Measurements from ENCODE around the gene HBB.

The HBB gene

GRCh38 chr11:5226732-5227310, at the start of gene HBB:
TSS of gene HBB (minus strand) at chr11:5227071. CDS start at chr11:5227021, 50 bp downstream.
- H3K9me3 ChIP-seq, result no peaks in the 10 kb centered on the region
- H3K27ac ChIP-seq, result no peak within 1 kb of the TSS
- H3K9ac ChIP-seq, result no peak within 1 kb of the TSS
- no peak within 1 kb of the TSS for H3K4me2 ChIP-seq
- H3K4me3 ChIP-seq, result no peak within 1 kb of the TSS
- H3K36me3 ChIP-seq, result no peaks in the 10 kb centered on the region
- H3K4me1 ChIP-seq, result no peaks in the 10 kb centered on the region
- H3K27me3 ChIP-seq, result no peaks in the 10 kb centered on the region
- no peak for TF ChIP-seq Cebpa-rat (IDR thresholded peaks at IDR 0.05)
- no peaks in the 10 kb centered on the region for H4K20me1 ChIP-seq

DNA sequence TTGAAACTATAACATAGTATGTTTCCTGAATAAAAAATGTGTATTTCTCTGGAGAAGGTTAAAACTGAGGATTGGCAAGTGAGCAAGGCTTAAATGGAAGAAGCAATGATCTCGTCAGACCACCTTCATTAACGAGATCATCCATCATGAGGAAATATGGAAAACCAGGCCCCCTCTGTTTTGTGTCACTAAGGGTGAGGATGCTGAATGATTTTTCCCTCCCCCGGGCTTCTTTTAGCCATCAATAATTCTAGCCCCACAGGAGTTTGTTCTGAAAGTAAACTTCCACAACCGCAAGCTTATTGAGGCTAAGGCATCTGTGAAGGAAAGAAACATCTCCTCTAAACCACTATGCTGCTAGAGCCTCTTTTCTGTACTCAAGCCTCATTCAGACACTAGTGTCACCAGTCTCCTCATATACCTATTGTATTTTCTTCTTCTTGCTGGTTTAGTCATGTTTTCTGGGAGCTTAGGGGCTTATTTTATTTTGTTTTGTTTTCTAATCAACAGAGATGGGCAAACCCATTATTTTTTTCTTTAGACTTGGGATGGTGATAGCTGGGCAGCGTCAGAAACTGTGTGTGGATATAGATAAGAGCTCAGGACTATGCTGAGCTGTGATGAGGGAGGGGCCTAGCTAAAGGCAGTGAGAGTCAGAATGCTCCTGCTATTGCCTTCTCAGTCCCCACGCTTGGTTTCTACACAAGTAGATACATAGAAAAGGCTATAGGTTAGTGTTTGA, 48.7 kb upstream of the HBB start:
- TF ChIP-seq Cebpa-rat (IDR thresholded peaks at IDR 0.05), result no peak

GRCh38 chr11:5274395-5274794, 47.5 kb upstream of the HBB start:
- Histone ChIP-seq H4K20me1 (no peaks in the 10 kb centered on the region), H3K9ac (no peak overlapping the region), H3K27me3 (no peaks in the 10 kb centered on the region), H3K9me3 (no peaks in the 10 kb centered on the region), H3K36me3 (no peaks in the 10 kb centered on the region), H3K4me3 (no peak overlapping the region), H3K4me2 (no peak overlapping the region), H3K27ac (no peak overlapping the region), H3K4me1 (no peaks in the 10 kb centered on the region)
- TF ChIP-seq Cebpa-rat (IDR thresholded peaks at IDR 0.05), result no peak

More for the DNA sequence above, 48.7 kb upstream of the HBB start:
- Histone ChIP-seq H3K27ac (no peak overlapping the region), H3K9ac (no peak overlapping the region), H4K20me1 (no peaks in the 10 kb centered on the region), H3K4me3 (no peak overlapping the region), H3K27me3 (no peaks in the 10 kb centered on the region), H3K36me3 (no peaks in the 10 kb centered on the region), H3K4me1 (no peaks in the 10 kb centered on the region), H3K9me3 (no peaks in the 10 kb centered on the region), H3K4me2 (no peak overlapping the region)

- H3K4me1 ChIP-seq, result no peaks in the 10 kb centered on the region
- H4K20me1 ChIP-seq, result no peaks in the 10 kb centered on the region
- H3K27me3 ChIP-seq, result no peaks in the 10 kb centered on the region
- TF ChIP-seq Cebpa-rat (IDR thresholded peaks at IDR 0.05), result no peak
- no peak overlapping the region for H3K4me2 ChIP-seq
- no peak overlapping the region for H3K9ac ChIP-seq
- H3K9me3 ChIP-seq, result no peaks in the 10 kb centered on the region
- no peak overlapping the region for H3K4me3 ChIP-seq
- no peaks in the 10 kb centered on the region for H3K36me3 ChIP-seq
- no peak overlapping the region for H3K27ac ChIP-seq
Observed at GRCh38 chr11:5272395-5273017, 45.6 kb upstream of the HBB start.

DNA sequence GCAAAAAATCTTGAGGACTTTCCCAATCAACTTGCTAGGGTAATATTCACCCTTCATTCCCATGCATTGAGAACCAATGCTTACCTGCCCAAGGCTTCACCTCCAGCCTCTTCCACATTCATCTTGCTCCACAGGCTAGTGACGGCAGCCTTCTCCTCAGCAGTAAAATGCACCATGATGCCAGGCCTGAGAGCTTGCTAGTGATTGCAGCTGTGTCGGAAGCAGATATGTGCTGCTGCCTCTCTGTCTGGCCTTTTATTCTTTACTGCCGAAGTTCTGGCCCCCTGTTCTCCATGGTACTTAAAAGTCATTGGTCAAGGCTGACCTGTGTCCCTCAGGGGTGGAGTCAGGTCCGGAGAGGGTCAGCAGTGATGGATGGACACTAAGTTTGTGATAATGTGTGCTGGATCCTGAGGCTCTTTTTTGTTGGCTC, 42.9 kb upstream of the HBB start, which contains the start of gene HBE1:
HBE1 (minus strand) TSS at position 231 of the 433 bp plus-strand sequence; CDS start at position 176, 55 bp downstream.
- Histone ChIP-seq H3K9ac (no peak within 1 kb of the TSS), H3K27ac (no peak within 1 kb of the TSS)
- TF ChIP-seq Cebpa-rat (IDR thresholded peaks at IDR 0.05), result no peak

DNA sequence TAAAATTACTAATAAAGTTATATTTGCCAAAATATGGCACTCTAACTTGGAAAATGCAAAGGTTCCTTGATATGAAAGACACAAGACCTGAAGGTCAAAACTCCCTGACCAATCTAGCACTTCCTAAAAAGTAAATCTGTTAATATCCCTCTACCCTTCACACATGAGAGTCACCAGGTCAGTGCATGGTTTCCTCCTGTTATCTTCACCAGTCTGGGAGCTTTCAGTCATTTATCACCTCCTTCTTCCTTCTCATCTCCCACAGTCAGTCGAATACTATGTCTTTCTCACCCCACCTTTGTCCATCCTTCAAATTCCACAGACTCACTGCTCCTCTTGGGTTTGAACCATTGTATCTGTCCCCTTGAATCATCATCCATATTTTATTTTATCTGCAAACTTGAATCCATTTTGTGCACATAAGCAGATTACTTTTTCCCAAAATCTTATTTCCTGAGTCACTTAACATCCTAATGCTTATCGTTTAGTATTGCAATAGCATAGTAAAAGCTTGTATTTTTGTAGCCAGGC, 40.2 kb upstream of the HBB start:
- H3K27ac ChIP-seq, result no peak overlapping the region
- H3K4me1 ChIP-seq, result no peaks in the 10 kb centered on the region
- TF ChIP-seq Cebpa-rat (IDR thresholded peaks at IDR 0.05), result no peak
- no peaks in the 10 kb centered on the region for H4K20me1 ChIP-seq
- no peak overlapping the region for H3K9ac ChIP-seq
- no peaks in the 10 kb centered on the region for H3K27me3 ChIP-seq
- no peak overlapping the region for H3K4me2 ChIP-seq
- H3K9me3 ChIP-seq, result no peaks in the 10 kb centered on the region
- H3K36me3 ChIP-seq, result no peaks in the 10 kb centered on the region
- H3K4me3 ChIP-seq, result no peak overlapping the region

More for the DNA sequence above, 42.9 kb upstream of the HBB start, which contains the start of gene HBE1:
- H4K20me1 ChIP-seq, result no peaks in the 10 kb centered on the region
- no peak within 1 kb of the TSS for H3K4me2 ChIP-seq
- no peaks in the 10 kb centered on the region for H3K9me3 ChIP-seq
- H3K4me1 ChIP-seq, result no peaks in the 10 kb centered on the region
- no peaks in the 10 kb centered on the region for H3K36me3 ChIP-seq
- H3K4me3 ChIP-seq, result no peak within 1 kb of the TSS
- no peaks in the 10 kb centered on the region for H3K27me3 ChIP-seq

DNA sequence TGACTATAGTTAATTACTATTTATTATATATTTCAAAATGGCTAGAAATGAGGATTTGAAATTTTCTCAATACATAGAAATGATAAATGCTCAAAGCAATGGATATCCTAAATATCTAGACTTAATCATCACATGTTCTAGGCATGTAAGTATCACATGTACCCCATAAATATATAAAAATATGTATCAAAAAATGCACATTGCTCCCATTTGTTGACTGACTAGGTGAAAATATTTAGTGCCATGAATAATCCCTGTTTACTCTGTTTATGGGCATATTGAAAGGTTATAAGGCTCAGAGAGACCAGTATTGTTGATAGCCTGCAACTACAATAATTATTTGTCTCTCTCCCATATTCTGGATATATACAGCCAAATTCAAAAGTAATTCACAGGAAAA, 39.7 kb upstream of the HBB start:
- Histone ChIP-seq H3K4me3 (no peak overlapping the region), H3K27ac (no peak overlapping the region), H3K4me1 (no peaks in the 10 kb centered on the region), H3K9me3 (no peaks in the 10 kb centered on the region), H3K9ac (no peak overlapping the region), H3K36me3 (no peaks in the 10 kb centered on the region), H3K27me3 (no peaks in the 10 kb centered on the region), H3K4me2 (no peak overlapping the region), H4K20me1 (no peaks in the 10 kb centered on the region)
- no peak for TF ChIP-seq Cebpa-rat (IDR thresholded peaks at IDR 0.05)

GRCh38 chr11:5265832-5266231, 39.0 kb upstream of the HBB start:
- Histone ChIP-seq H3K9me3 (no peaks in the 10 kb centered on the region), H4K20me1 (no peaks in the 10 kb centered on the region), H3K27ac (no peak overlapping the region), H3K9ac (no peak overlapping the region), H3K4me3 (no peak overlapping the region), H3K27me3 (no peaks in the 10 kb centered on the region), H3K4me1 (no peaks in the 10 kb centered on the region), H3K4me2 (no peak overlapping the region), H3K36me3 (no peaks in the 10 kb centered on the region)
- TF ChIP-seq Cebpa-rat (IDR thresholded peaks at IDR 0.05), result no peak

- Histone ChIP-seq H3K9me3 (no peaks in the 10 kb centered on the region), H3K27ac (no peak overlapping the region), H3K4me3 (no peak overlapping the region), H3K4me1 (no peaks in the 10 kb centered on the region), H3K36me3 (no peaks in the 10 kb centered on the region), H3K27me3 (no peaks in the 10 kb centered on the region), H4K20me1 (no peaks in the 10 kb centered on the region), H3K9ac (no peak overlapping the region), H3K4me2 (no peak overlapping the region)
- TF ChIP-seq Cebpa-rat (IDR thresholded peaks at IDR 0.05), result no peak
Observed at GRCh38 chr11:5258543-5259262, 31.8 kb upstream of the HBB start.

Measured in BLaER1 (cell line).